Measurements from ENCODE around the gene FBXW4. TPM values are rescaled to one million over a fixed set of nuclear protein-coding genes. Genes with fewer than 3 reads are reported as not detected.

The FBXW4 gene
- total RNA-seq, 4 donors from 2014 or later, result 48.2 to 83.6 (median 71.3) TPM

GRCh38 chr10:101696632-101697031 lies 1.7 kb upstream of the FBXW4 start:
- no peak for DNase-seq (ENCODE audit: low spot score in 2 of 2)
- no peaks in the 10 kb centered on the region for H3K27me3 ChIP-seq
- H3K9me3 ChIP-seq, result no peaks in the 10 kb centered on the region
- H3K4me3 ChIP-seq, result no peak overlapping the region
- H3K27ac ChIP-seq, result no peak overlapping the region
- TF ChIP-seq POLR2AphosphoS5 (IDR thresholded peaks at IDR 0.05) (no peak), EP300 (IDR thresholded peaks at IDR 0.05) (no peak), POLR2A (IDR thresholded peaks at IDR 0.05) (no peak), CTCF (IDR thresholded peaks at IDR 0.05) (no peak)
- no peaks in the 10 kb centered on the region for H3K36me3 ChIP-seq
- 89% methylated on average over 3 of the region's 3 CpGs for WGBS
- peaks cover 24% of the 10 kb centered on the region for H3K4me1 ChIP-seq

- Histone ChIP-seq H3K4me3 (peak overlapping the region; percentile 87), H3K27me3 (no peaks in the 10 kb centered on the region), H3K4me1 (peaks cover 31% of the 10 kb centered on the region), H3K27ac (peak overlapping the region; percentile 98), H3K9me3 (no peaks in the 10 kb centered on the region), H3K36me3 (no peaks in the 10 kb centered on the region)
- no peak for TF ChIP-seq POLR2A (IDR thresholded peaks at IDR 0.05)
- no peak for TF ChIP-seq CTCF (IDR thresholded peaks at IDR 0.05)
- TF ChIP-seq EP300 (IDR thresholded peaks at IDR 0.05), result no peak
- no peak for TF ChIP-seq POLR2AphosphoS5 (IDR thresholded peaks at IDR 0.05)
- 73% methylated on average over 10 of the region's 10 CpGs for WGBS
- no peak for DNase-seq (ENCODE audit: low spot score in 2 of 2)
These were observed 477 bp upstream of the FBXW4 start for GRCh38 chr10:101695404-101695890.

- Histone ChIP-seq H3K27me3 (no peaks in the 10 kb centered on the region), H3K36me3 (no peaks in the 10 kb centered on the region), H3K9me3 (no peaks in the 10 kb centered on the region), H3K4me3 (peak overlapping the region; percentile 87), H3K27ac (peak overlapping the region; percentile 98), H3K4me1 (peaks cover 37% of the 10 kb centered on the region)
- DNase-seq (ENCODE audit: low spot score in 2 of 2), result peak; percentile 71 to 80
- TF ChIP-seq EP300 (IDR thresholded peaks at IDR 0.05), result no peak
- peak in 1 of 3 donors; percentile 35 for TF ChIP-seq POLR2AphosphoS5 (IDR thresholded peaks at IDR 0.05)
- 0% methylated on average over 45 of the region's 63 CpGs for WGBS
These were observed 844 bp downstream of the FBXW4 start for GRCh38 chr10:101693978-101694673.

- DNase-seq (ENCODE audit: low spot score in 2 of 2), result no peak
- Histone ChIP-seq H3K9me3 (no peaks in the 10 kb centered on the region), H3K4me1 (peaks cover 37% of the 10 kb centered on the region), H3K36me3 (no peaks in the 10 kb centered on the region), H3K27me3 (no peaks in the 10 kb centered on the region), H3K4me3 (peak overlapping the region; percentile 87), H3K27ac (peak overlapping the region; percentile 98)
- WGBS, result 1% methylated on average over 4 of the region's 4 CpGs
- no peak for TF ChIP-seq POLR2A (IDR thresholded peaks at IDR 0.05)
These were observed 1.4 kb downstream of the FBXW4 start for GRCh38 chr10:101693651-101693977.

- Histone ChIP-seq H3K36me3 (no peaks in the 10 kb centered on the region), H3K4me1 (peaks cover 37% of the 10 kb centered on the region), H3K4me3 (no peak overlapping the region), H3K9me3 (no peaks in the 10 kb centered on the region), H3K27ac (no peak overlapping the region), H3K27me3 (no peaks in the 10 kb centered on the region)
- 78% methylated on average over 7 of the region's 7 CpGs for WGBS
- no peak for DNase-seq (ENCODE audit: low spot score in 2 of 2)
- TF ChIP-seq EP300 (IDR thresholded peaks at IDR 0.05) (no peak), POLR2AphosphoS5 (IDR thresholded peaks at IDR 0.05) (no peak), POLR2A (IDR thresholded peaks at IDR 0.05) (no peak), CTCF (IDR thresholded peaks at IDR 0.05) (no peak)
These were observed 3.9 kb downstream of the FBXW4 start for GRCh38 chr10:101691081-101691480.

GRCh38 chr10:101690461-101690860 lies 4.5 kb downstream of the FBXW4 start:
- Histone ChIP-seq H3K27ac (no peak overlapping the region), H3K4me3 (no peak overlapping the region), H3K36me3 (no peaks in the 10 kb centered on the region), H3K9me3 (no peaks in the 10 kb centered on the region), H3K4me1 (peaks cover 37% of the 10 kb centered on the region), H3K27me3 (no peaks in the 10 kb centered on the region)
- 77% methylated on average over 7 of the region's 7 CpGs for WGBS
- no peak for TF ChIP-seq POLR2AphosphoS5 (IDR thresholded peaks at IDR 0.05)
- no peak for TF ChIP-seq EP300 (IDR thresholded peaks at IDR 0.05)
- no peak for TF ChIP-seq CTCF (IDR thresholded peaks at IDR 0.05)
- DNase-seq (ENCODE audit: low spot score in 2 of 2), result no peak

Data from suprapubic skin (tissue), 4 donors.